Measurements from ENCODE around the gene SNRNP35. TPM values are rescaled to one million over a fixed set of nuclear protein-coding genes. Genes with fewer than 3 reads are reported as not detected.

SNRNP35 gene
- total RNA-seq, 2 donors from 2014 or later, result 16.6 to 22.6 TPM

- no peaks in the 10 kb centered on the region for H3K4me1 ChIP-seq (replicated peaks)
- H3K27ac ChIP-seq, result no peak overlapping the region
- TF ChIP-seq POLR2AphosphoS5 (IDR thresholded peaks at IDR 0.05) (no peak), POLR2A (IDR thresholded peaks at IDR 0.05) (no peak)
- TF ChIP-seq, protein P1, sequence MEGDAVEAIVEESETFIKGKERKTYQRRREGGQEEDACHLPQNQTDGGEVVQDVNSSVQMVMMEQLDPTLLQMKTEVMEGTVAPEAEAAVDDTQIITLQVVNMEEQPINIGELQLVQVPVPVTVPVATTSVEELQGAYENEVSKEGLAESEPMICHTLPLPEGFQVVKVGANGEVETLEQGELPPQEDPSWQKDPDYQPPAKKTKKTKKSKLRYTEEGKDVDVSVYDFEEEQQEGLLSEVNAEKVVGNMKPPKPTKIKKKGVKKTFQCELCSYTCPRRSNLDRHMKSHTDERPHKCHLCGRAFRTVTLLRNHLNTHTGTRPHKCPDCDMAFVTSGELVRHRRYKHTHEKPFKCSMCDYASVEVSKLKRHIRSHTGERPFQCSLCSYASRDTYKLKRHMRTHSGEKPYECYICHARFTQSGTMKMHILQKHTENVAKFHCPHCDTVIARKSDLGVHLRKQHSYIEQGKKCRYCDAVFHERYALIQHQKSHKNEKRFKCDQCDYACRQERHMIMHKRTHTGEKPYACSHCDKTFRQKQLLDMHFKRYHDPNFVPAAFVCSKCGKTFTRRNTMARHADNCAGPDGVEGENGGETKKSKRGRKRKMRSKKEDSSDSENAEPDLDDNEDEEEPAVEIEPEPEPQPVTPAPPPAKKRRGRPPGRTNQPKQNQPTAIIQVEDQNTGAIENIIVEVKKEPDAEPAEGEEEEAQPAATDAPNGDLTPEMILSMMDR (IDR thresholded peaks at IDR 0.05), result no peak
- H3K4me3 ChIP-seq, result no peak overlapping the region
- 92% methylated on average over 7 of the region's 7 CpGs for WGBS
- no peaks in the 10 kb centered on the region for H3K9me3 ChIP-seq
- intact Hi-C loops (cut with DNase I), result no loop called here
- no peak for DNase-seq (ENCODE audit: low spot score)
- H3K27me3 ChIP-seq (replicated peaks; ENCODE audit: insufficient read depth), result no peaks in the 10 kb centered on the region
- no peaks in the 10 kb centered on the region for H3K36me3 ChIP-seq
Observed at GRCh38 chr12:123497065-123497464, 39.1 kb downstream of the SNRNP35 start.

DNA sequence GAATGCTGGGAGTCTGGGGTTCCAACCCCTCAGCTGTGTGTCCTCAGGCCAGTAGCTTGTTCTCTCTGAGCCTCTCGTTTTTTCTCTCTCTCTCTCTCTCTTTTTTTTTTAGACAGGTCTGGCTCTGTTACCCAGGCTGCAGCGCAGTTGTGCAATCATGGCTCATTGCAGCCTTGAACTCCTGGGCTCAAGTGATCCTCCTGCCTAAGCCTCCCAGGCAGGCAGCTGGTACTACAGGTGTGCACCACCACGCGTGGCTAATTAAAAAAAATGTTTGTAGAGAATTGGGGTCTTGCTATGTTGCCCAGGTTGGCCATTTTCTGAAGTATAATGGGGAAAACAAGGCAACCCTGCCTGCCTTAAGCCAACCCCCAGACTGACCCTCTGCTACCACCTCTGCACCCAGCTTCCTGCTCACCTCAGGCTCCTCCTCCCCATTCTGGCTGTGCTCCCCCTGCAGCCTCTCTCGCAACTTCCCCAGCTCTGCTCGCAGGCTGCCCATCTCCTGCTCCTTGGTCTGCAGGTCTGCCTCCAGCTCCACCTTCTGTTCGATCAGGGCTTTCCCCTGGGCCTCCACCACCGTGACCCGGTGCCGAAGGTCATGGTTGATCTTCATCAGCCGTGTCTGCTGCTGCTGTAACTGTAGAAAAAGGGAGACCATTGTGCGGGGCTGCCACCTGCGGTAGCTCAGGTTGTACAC, 40.3 kb downstream of the SNRNP35 start:
- intact Hi-C loops (cut with DNase I), result no loop called here
- no peaks in the 10 kb centered on the region for H3K27me3 ChIP-seq (replicated peaks; ENCODE audit: insufficient read depth)

DNA sequence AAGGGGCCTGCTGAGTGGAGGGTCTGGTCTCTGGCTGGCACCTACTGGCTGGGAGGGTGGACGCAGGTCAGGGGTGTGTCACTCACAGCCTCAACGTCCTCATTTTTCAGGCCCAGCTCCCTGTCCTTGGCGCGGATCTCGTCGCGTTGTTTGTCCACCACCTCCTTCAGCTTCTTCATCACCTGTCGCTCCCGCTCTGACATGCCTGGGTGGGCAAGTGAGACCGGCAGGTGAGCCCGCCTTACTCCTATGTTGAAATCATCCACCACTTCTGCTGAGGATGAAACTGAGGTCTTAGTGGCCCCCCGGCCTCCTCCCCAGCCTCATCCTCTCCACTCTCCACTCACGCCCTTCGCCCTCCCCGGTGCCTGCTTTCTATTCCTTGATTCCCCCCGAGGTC, 41.4 kb downstream of the SNRNP35 start:
- no peaks in the 10 kb centered on the region for H3K27me3 ChIP-seq (replicated peaks; ENCODE audit: insufficient read depth)

More for the DNA sequence above, 40.3 kb downstream of the SNRNP35 start:
- no peak overlapping the region for H3K27ac ChIP-seq
- no peaks in the 10 kb centered on the region for H3K9me3 ChIP-seq
- no peaks in the 10 kb centered on the region for H3K36me3 ChIP-seq
- WGBS, result 90% methylated on average over 13 of the region's 13 CpGs
- no peak overlapping the region for H3K4me3 ChIP-seq
- DNase-seq (ENCODE audit: low spot score), result no peak
- TF ChIP-seq, protein P1 (IDR thresholded peaks at IDR 0.05), result no peak
- TF ChIP-seq POLR2A (IDR thresholded peaks at IDR 0.05) (no peak), POLR2AphosphoS5 (IDR thresholded peaks at IDR 0.05) (no peak)
- no peaks in the 10 kb centered on the region for H3K4me1 ChIP-seq (replicated peaks)

DNA sequence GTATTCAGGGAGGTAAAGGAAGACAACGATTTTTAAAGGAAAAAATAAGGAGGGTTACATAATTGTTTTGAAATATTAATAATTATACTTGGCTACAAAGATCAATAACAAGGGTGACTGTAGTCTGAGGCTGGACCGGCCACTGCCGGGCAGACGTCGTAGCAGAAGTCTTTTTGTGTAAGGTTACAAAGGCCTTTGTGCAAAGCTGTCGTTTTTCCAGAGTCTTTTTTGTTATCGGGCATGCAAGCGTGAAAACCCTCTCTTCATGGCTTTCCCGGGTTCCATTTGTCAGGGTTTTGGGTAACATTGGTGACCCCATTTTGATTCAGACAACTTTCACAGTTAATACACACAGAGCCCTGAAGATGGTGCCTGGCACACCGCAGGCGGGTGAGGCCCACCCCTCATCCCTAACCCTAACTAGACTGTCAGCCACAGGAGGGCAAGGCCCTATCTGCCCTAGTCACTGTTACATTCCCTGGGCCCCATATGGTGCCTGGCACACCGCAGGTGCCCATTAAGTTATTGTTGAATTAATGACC, 44.3 kb downstream of the SNRNP35 start:
- TF ChIP-seq POLR2A (IDR thresholded peaks at IDR 0.05) (no peak), POLR2AphosphoS5 (IDR thresholded peaks at IDR 0.05) (no peak)
- TF ChIP-seq, protein P1 (IDR thresholded peaks at IDR 0.05), result no peak
- Histone ChIP-seq H3K36me3 (no peaks in the 10 kb centered on the region), H3K27ac (no peak overlapping the region), H3K4me3 (no peak overlapping the region), H3K4me1 (replicated peaks) (no peaks in the 10 kb centered on the region), H3K27me3 (replicated peaks; ENCODE audit: insufficient read depth) (no peaks in the 10 kb centered on the region), H3K9me3 (no peaks in the 10 kb centered on the region)
- intact Hi-C loops (cut with DNase I), result no loop called here
- DNase-seq (ENCODE audit: low spot score), result no peak
- WGBS, result 90% methylated on average over 12 of the region's 12 CpGs

More for the DNA sequence above, 41.4 kb downstream of the SNRNP35 start:
- H3K9me3 ChIP-seq, result no peaks in the 10 kb centered on the region
- WGBS, result 91% methylated on average over 15 of the region's 16 CpGs
- DNase-seq (ENCODE audit: low spot score), result no peak
- TF ChIP-seq, protein P1 (IDR thresholded peaks at IDR 0.05), result no peak
- TF ChIP-seq POLR2AphosphoS5 (IDR thresholded peaks at IDR 0.05), result no peak
- no peak for TF ChIP-seq POLR2A (IDR thresholded peaks at IDR 0.05)
- no peaks in the 10 kb centered on the region for H3K4me1 ChIP-seq (replicated peaks)
- H3K4me3 ChIP-seq, result no peak overlapping the region
- intact Hi-C loops (cut with DNase I), result no loop called here
- H3K27ac ChIP-seq, result no peak overlapping the region
- H3K36me3 ChIP-seq, result no peaks in the 10 kb centered on the region
